Natural killer cell (primary cell): ENCODE measurements around the gene ADPRS. TPM values are rescaled to one million over a fixed set of nuclear protein-coding genes. Genes with fewer than 3 reads are reported as not detected.

Source experiments
- ATAC-seq, 3 donors: fragments of 150-1000 bp in 2 of 3; fragments of 200-7000 bp in 1 of 3; cut with Tn5 transposase; 1 replicate in 1 of 3; 2 replicates in 2 of 3; pipeline ENCODE4 v1.10.0; 2021; ENCODE audit warnings: mild to moderate bottlenecking in 2 of 3, moderate library complexity in 2 of 3
- DNase-seq, 2 donors: peaks; one replicate each; pipeline versions ENCODE4 v3.0.0 to v3.0.0-alpha.2; 2013 to 2021; ENCODE audit warnings: mixed read lengths in 1 of 2
- H3K27ac ChIP-seq: one replicate; pipeline ENCODE4 v1.5.1; 2013; ENCODE audit warnings: mild to moderate bottlenecking, low read length
- H3K27me3 ChIP-seq: one replicate; pipeline ENCODE4 v1.6.1; 2013; ENCODE audit warnings: low read length; ENCODE audit not compliant: control insufficient read depth, insufficient read depth
- H3K36me3 ChIP-seq: one replicate; pipeline ENCODE4 v1.6.1; 2013; ENCODE audit warnings: low read length; ENCODE audit not compliant: control insufficient read depth, insufficient read depth
- H3K4me1 ChIP-seq: one replicate; pipeline ENCODE4 v1.6.1; 2013; ENCODE audit warnings: low read length; ENCODE audit not compliant: control insufficient read depth, insufficient read depth
- H3K4me3 ChIP-seq: one replicate; pipeline ENCODE4 v1.5.1; 2013; ENCODE audit warnings: low read length
- H3K9me3 ChIP-seq: one replicate; pipeline ENCODE4 v1.6.1; 2013; ENCODE audit warnings: low read length; ENCODE audit not compliant: control insufficient read depth, insufficient read depth
- H3K27ac Mint-ChIP-seq, 2 donors: one replicate each; pipeline ENCODE4 v1.8.0; 2022; ENCODE audit warnings: mild to moderate bottlenecking in 2 of 2, mixed read lengths in 2 of 2, moderate library complexity in 1 of 2
- H3K27me3 Mint-ChIP-seq, 2 donors: one replicate each; pipeline ENCODE4 v1.8.0; 2022; ENCODE audit warnings: low read depth in 2 of 2, mixed read lengths in 2 of 2
- H3K36me3 Mint-ChIP-seq: one replicate; pipeline ENCODE4 v1.8.0; 2022; ENCODE audit warnings: mixed read lengths
- H3K4me1 Mint-ChIP-seq, 2 donors: one replicate each; pipeline ENCODE4 v1.8.0; 2022; ENCODE audit warnings: mixed read lengths in 2 of 2
- H3K4me3 Mint-ChIP-seq: one replicate; pipeline ENCODE4 v1.8.0; 2022; ENCODE audit warnings: mild to moderate bottlenecking, moderate library complexity, mixed read lengths
- H3K9me3 Mint-ChIP-seq, 2 donors: one replicate each; pipeline ENCODE4 v1.8.0; 2022; ENCODE audit warnings: mixed read lengths in 2 of 2
- CTCF ChIP-seq: fragments of 200-600 bp; IDR thresholded peaks from one replicate; pipeline ENCODE4 v1.8.0; 2022; ENCODE audit warnings: antibody characterized with exemption
- WGBS: methylation state at CpG from one replicate; pipeline ENCODE4 v1.1.7; 2013; ENCODE audit warnings: missing lambda C conversion rate; ENCODE audit not compliant: insufficient coverage; 5-methylcytosine and 5-hydroxymethylcytosine counted together
- intact Hi-C: fragments of 100-400 bp; cut with micrococcal nuclease; formaldehyde crosslinking; loops from one replicate; pipeline ENCODE4 v1.14.2; 2022
- total RNA-seq, 4 donors: library from RNA; stranded (reverse); fragments of 120-200 nt in 1 of 4; gene quantifications; one replicate each; pipeline versions ENCODE4 v1.2.3 to v1.2.4, GENCODE V29; 2013 to 2022

The ADPRS gene
- total RNA-seq, 3 donors from 2014 or later (not counting 1 experiment from before 2014, with no cell fraction given): 9.6 to 15.9 (median 12.4) TPM

- Histone ChIP-seq H3K27ac (no peak overlapping the region), H3K9me3 (no peaks in the 10 kb centered on the region), H3K4me1 (peaks cover 12% of the 10 kb centered on the region), H3K4me3 (no peak overlapping the region), H3K27me3 (no peaks in the 10 kb centered on the region), H3K36me3 (no peaks in the 10 kb centered on the region)
- Mint-ChIP-seq H3K27ac (no peak overlapping the region), H3K27me3 (peaks cover 0 to 3% of the 10 kb centered on the region in 2 donors), H3K4me3 (no peak overlapping the region), H3K9me3 (no peaks in the 10 kb centered on the region), H3K4me1 (peaks cover 5 to 12% of the 10 kb centered on the region in 2 donors), H3K36me3 (no peaks in the 10 kb centered on the region)
- WGBS: 95% methylated on average over 9 of the region's 9 CpGs
- no peak for DNase-seq
- ATAC-seq: no peak
- TF ChIP-seq CTCF: no peak
- intact Hi-C loops: no loop called here
Observed at GRCh38 chr1:36107394-36107793, 18.7 kb downstream of the ADPRS start.

- Histone ChIP-seq H3K27ac (no peak overlapping the region), H3K36me3 (no peaks in the 10 kb centered on the region), H3K9me3 (no peaks in the 10 kb centered on the region), H3K27me3 (no peaks in the 10 kb centered on the region), H3K4me1 (peaks cover 12% of the 10 kb centered on the region), H3K4me3 (no peak overlapping the region)
- no peak for DNase-seq
- H3K36me3 Mint-ChIP-seq: no peaks in the 10 kb centered on the region
- TF ChIP-seq CTCF: no peak
- H3K4me1 Mint-ChIP-seq: peaks cover 5 to 12% of the 10 kb centered on the region in 2 donors
- 91% methylated on average over 14 of the region's 14 CpGs for WGBS
- no peaks in the 10 kb centered on the region for H3K9me3 Mint-ChIP-seq
- H3K4me3 Mint-ChIP-seq: no peak overlapping the region
- intact Hi-C loops: no loop called here
- no peak for ATAC-seq
- H3K27ac Mint-ChIP-seq: no peak overlapping the region
- peaks cover 0 to 3% of the 10 kb centered on the region in 2 donors for H3K27me3 Mint-ChIP-seq
Observed at GRCh38 chr1:36108314-36108713, 19.6 kb downstream of the ADPRS start.

DNA sequence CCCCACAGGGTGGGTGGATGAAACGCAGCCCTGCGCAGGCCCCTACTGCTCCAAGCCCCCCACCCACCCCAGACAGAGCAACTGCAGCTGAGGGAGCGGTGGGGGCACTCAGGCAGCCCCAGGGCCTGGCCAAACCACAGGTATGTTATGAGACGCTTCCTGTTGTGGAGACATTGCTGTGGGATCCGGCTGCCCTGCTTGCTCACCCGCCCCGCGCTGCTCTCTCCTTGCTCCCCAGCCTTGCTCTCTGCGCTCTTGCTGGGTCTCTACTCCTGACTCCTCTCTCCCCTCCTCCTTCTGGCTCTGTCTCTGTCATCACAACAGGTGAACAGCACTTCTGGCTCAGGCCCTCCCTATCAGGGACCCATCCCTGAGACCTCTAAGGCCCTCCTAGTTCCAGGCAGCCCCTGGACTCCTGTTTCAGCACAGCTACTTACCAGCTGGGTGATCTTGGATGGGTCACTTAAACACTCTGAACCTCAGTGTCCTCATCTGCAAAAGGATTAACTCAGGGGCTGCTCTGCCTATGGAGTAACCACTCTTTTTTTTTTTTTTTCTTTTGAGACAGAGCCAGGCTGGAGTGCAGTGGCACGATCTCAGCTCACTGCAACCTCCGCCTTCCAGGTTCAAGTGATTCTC, 20.5 kb downstream of the ADPRS start:
- intact Hi-C loops: no loop called here
- ATAC-seq: peak; percentile 36 to 80 (median 66)
- 27% methylated on average over 11 of the region's 11 CpGs for WGBS

More for the DNA sequence above, 20.5 kb downstream of the ADPRS start:
- TF ChIP-seq CTCF: no peak
- no peak overlapping the region for H3K4me3 Mint-ChIP-seq
- peaks cover 0 to 3% of the 10 kb centered on the region in 2 donors for H3K27me3 Mint-ChIP-seq
- DNase-seq: peak in 1 of 2 donors; percentile 70
- Histone ChIP-seq H3K4me3 (no peak overlapping the region), H3K27me3 (no peaks in the 10 kb centered on the region), H3K4me1 (peaks cover 12% of the 10 kb centered on the region), H3K36me3 (no peaks in the 10 kb centered on the region), H3K27ac (no peak overlapping the region), H3K9me3 (no peaks in the 10 kb centered on the region)
- peaks cover 5 to 12% of the 10 kb centered on the region in 2 donors for H3K4me1 Mint-ChIP-seq
- H3K9me3 Mint-ChIP-seq: no peaks in the 10 kb centered on the region
- H3K36me3 Mint-ChIP-seq: no peaks in the 10 kb centered on the region
- H3K27ac Mint-ChIP-seq: peak overlapping the region in 1 of 2 donors; percentile 58
